ENCODE measurements around the gene LMAN1L.

The LMAN1L gene

DNA sequence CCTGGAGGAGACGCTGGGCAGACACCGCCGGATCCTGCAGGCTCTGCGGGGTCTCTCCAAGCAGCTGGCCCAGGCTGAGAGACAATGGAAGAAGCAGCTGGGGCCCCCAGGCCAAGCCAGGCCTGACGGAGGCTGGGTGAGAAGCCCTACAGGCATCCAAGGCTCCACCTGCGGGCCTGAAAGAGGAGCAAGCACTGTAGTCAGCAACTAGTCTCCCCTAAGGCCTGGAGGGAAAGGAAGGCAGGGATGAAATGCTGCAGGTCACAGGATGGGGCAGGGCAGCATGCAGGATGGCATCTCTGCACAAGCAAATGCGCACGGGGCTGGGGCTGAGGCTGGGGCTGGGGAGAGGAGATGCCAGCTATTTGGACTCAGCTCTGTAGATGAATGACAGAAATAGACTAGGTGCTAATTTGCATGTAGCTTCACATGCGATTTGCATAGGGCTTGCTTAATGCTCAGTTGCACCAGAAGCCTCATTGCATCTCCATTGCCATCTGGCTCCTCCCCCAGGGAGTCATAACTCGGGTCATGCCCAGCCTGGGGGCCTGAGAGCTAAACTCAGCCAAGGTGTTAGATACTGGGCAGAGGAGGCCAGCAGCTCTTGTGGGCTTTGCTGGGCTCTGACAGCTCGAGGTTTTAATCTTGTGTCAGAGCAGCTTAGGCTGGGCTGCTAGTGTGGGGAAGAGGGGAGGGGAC is 8.6 kb downstream of the LMAN1L start:
- Histone ChIP-seq H3K36me3 (replicated peaks in 1 of 2; ENCODE audit: control insufficient read depth in 2 of 2, insufficient read depth in 2 of 2, low read length in 2 of 2) (no peaks in the 10 kb centered on the region), H3K4me1 (ENCODE audit: control insufficient read depth in 2 of 2, insufficient read depth in 1 of 2, low read depth in 1 of 2, low read length in 2 of 2) (peaks cover 6 to 18% of the 10 kb centered on the region in 2 donors), H3K4ac (ENCODE audit: low read length) (no peak overlapping the region), H3K4me2 (ENCODE audit: insufficient read depth, low read length, poor library complexity, severe bottlenecking) (no peak overlapping the region), H2AFZ (ENCODE audit: low read length) (peak overlapping the region; percentile 42), H3K4me3 (ENCODE audit: low read length in 2 of 2) (no peak overlapping the region), H3K9ac (ENCODE audit: low read depth, low read length, poor library complexity) (peak overlapping the region; percentile 56), H3K23ac (ENCODE audit: low read depth, low read length, poor library complexity) (no peak overlapping the region), H3K9me3 (replicated peaks in 1 of 2; ENCODE audit: control insufficient read depth in 2 of 2, insufficient read depth in 1 of 2, low read depth in 1 of 2, low read length in 2 of 2) (no peaks in the 10 kb centered on the region), H2AK5ac (ENCODE audit: low read depth, low read length) (no peak overlapping the region), H4K91ac (ENCODE audit: low read depth, low read length, poor library complexity) (no peak overlapping the region), H3K27me3 (ENCODE audit: control insufficient read depth in 3 of 3, insufficient read depth in 3 of 3, low read depth in 1 of 3, low read length in 3 of 3) (peaks cover 0 to 71% (median 14%) of the 10 kb centered on the region in 3 experiments), H2BK15ac (ENCODE audit: low read length) (no peak overlapping the region), H3K14ac (ENCODE audit: low read length) (no peak overlapping the region), H4K8ac (ENCODE audit: low read depth, low read length) (no peak overlapping the region), H3K79me1 (ENCODE audit: low read depth, low read length) (no peaks in the 10 kb centered on the region), H2BK5ac (ENCODE audit: low read length) (no peak overlapping the region), H2BK120ac (ENCODE audit: low read depth, low read length) (no peak overlapping the region), H3K27ac (replicated peaks; ENCODE audit: low read length) (no peak overlapping the region), H2BK12ac (ENCODE audit: low read length) (no peak overlapping the region), H3K18ac (ENCODE audit: low read length) (peak overlapping the region; percentile 20)
- DNase-seq (ENCODE audit: low spot score), result no peak
- WGBS, 2 donors (ENCODE audit: extremely low coverage in 2 of 2, insufficient read length in 2 of 2, insufficient replicate concordance in 1 of 2), result no CpG with 5 or more reads among the region's 11 CpGs

DNA sequence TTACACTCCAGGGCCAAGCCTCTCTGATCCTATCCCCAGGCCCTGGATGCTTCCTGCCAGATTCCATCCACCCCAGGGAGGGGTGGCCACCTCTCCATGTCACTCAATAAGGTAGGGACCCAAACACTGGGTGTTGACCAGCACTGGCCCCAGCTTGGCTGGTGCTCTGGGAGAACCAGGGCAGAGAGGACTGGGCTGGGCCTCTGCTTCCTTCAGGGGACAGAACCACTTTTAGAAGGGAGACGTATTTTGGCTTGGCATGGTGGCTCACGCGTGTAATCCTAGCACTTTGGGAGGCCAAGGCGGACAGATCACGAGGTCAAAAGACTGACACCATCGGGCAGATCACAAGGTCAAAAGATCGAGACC is 9.1 kb downstream of the LMAN1L start:
- Histone ChIP-seq H3K27me3 (ENCODE audit: control insufficient read depth in 3 of 3, insufficient read depth in 3 of 3, low read depth in 1 of 3, low read length in 3 of 3) (peaks cover 0 to 75% (median 17%) of the 10 kb centered on the region in 3 experiments), H3K27ac (replicated peaks; ENCODE audit: low read length) (no peak overlapping the region), H2AK5ac (ENCODE audit: low read depth, low read length) (no peak overlapping the region), H3K4me1 (ENCODE audit: control insufficient read depth in 2 of 2, insufficient read depth in 1 of 2, low read depth in 1 of 2, low read length in 2 of 2) (peaks cover 6 to 19% of the 10 kb centered on the region in 2 donors), H3K9ac (ENCODE audit: low read depth, low read length, poor library complexity) (no peak overlapping the region), H4K8ac (ENCODE audit: low read depth, low read length) (no peak overlapping the region), H2BK120ac (ENCODE audit: low read depth, low read length) (no peak overlapping the region), H2AFZ (ENCODE audit: low read length) (no peak overlapping the region), H3K4me2 (ENCODE audit: insufficient read depth, low read length, poor library complexity, severe bottlenecking) (no peak overlapping the region), H3K23ac (ENCODE audit: low read depth, low read length, poor library complexity) (no peak overlapping the region), H4K91ac (ENCODE audit: low read depth, low read length, poor library complexity) (no peak overlapping the region), H3K9me3 (replicated peaks in 1 of 2; ENCODE audit: control insufficient read depth in 2 of 2, insufficient read depth in 1 of 2, low read depth in 1 of 2, low read length in 2 of 2) (no peaks in the 10 kb centered on the region), H2BK5ac (ENCODE audit: low read length) (no peak overlapping the region), H3K4ac (ENCODE audit: low read length) (no peak overlapping the region), H3K4me3 (ENCODE audit: low read length in 2 of 2) (no peak overlapping the region), H3K79me1 (ENCODE audit: low read depth, low read length) (no peaks in the 10 kb centered on the region), H2BK15ac (ENCODE audit: low read length) (no peak overlapping the region), H2BK12ac (ENCODE audit: low read length) (no peak overlapping the region), H3K18ac (ENCODE audit: low read length) (peak overlapping the region; percentile 44), H3K36me3 (replicated peaks in 1 of 2; ENCODE audit: control insufficient read depth in 2 of 2, insufficient read depth in 2 of 2, low read length in 2 of 2) (no peaks in the 10 kb centered on the region), H3K14ac (ENCODE audit: low read length) (no peak overlapping the region)
- WGBS, 2 donors (ENCODE audit: extremely low coverage in 2 of 2, insufficient read length in 2 of 2, insufficient replicate concordance in 1 of 2), result no CpG with 5 or more reads among the region's 7 CpGs
- DNase-seq (ENCODE audit: low spot score), result no peak

DNA sequence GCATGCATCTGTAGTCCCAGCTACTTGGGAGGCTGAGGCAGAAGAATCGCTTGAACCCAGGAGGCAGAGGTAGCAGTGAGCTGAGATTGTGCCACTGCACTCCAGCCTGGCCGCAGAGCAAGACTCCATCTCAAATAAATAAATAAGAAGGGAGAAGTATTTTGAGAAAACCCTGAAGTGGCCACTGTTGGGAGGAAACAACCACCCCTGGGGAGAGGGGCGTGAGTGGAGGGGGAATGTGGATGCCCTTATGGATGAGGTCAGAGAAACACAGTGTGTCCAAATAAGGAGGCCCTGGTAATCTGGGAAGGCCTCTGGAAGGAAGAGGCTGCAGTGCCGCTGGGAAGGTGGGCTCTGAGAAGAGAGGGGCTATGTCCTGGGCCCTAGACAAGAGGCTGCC is 9.6 kb downstream of the LMAN1L start:
- DNase-seq (ENCODE audit: low spot score), result no peak
- Histone ChIP-seq H3K4me2 (ENCODE audit: insufficient read depth, low read length, poor library complexity, severe bottlenecking) (no peak overlapping the region), H2BK120ac (ENCODE audit: low read depth, low read length) (no peak overlapping the region), H2AFZ (ENCODE audit: low read length) (no peak overlapping the region), H3K27ac (replicated peaks; ENCODE audit: low read length) (no peak overlapping the region), H3K27me3 (ENCODE audit: control insufficient read depth in 3 of 3, insufficient read depth in 3 of 3, low read depth in 1 of 3, low read length in 3 of 3) (peaks cover 0 to 80% (median 22%) of the 10 kb centered on the region in 3 experiments), H3K9me3 (replicated peaks in 1 of 2; ENCODE audit: control insufficient read depth in 2 of 2, insufficient read depth in 1 of 2, low read depth in 1 of 2, low read length in 2 of 2) (no peaks in the 10 kb centered on the region), H3K9ac (ENCODE audit: low read depth, low read length, poor library complexity) (no peak overlapping the region), H2BK5ac (ENCODE audit: low read length) (no peak overlapping the region), H2BK12ac (ENCODE audit: low read length) (no peak overlapping the region), H3K4me1 (ENCODE audit: control insufficient read depth in 2 of 2, insufficient read depth in 1 of 2, low read depth in 1 of 2, low read length in 2 of 2) (peaks cover 6 to 15% of the 10 kb centered on the region in 2 donors), H3K79me1 (ENCODE audit: low read depth, low read length) (no peaks in the 10 kb centered on the region), H2AK5ac (ENCODE audit: low read depth, low read length) (peak overlapping the region; percentile 6), H3K4ac (ENCODE audit: low read length) (no peak overlapping the region), H3K23ac (ENCODE audit: low read depth, low read length, poor library complexity) (no peak overlapping the region), H3K4me3 (ENCODE audit: low read length in 2 of 2) (no peak overlapping the region), H4K8ac (ENCODE audit: low read depth, low read length) (no peak overlapping the region), H3K36me3 (replicated peaks in 1 of 2; ENCODE audit: control insufficient read depth in 2 of 2, insufficient read depth in 2 of 2, low read length in 2 of 2) (no peaks in the 10 kb centered on the region), H2BK15ac (ENCODE audit: low read length) (no peak overlapping the region), H4K91ac (ENCODE audit: low read depth, low read length, poor library complexity) (no peak overlapping the region), H3K18ac (ENCODE audit: low read length) (no peak overlapping the region), H3K14ac (ENCODE audit: low read length) (no peak overlapping the region)
- WGBS, 2 donors (ENCODE audit: extremely low coverage in 2 of 2, insufficient read length in 2 of 2, insufficient replicate concordance in 1 of 2), result no CpG with 5 or more reads among the region's 4 CpGs

DNA sequence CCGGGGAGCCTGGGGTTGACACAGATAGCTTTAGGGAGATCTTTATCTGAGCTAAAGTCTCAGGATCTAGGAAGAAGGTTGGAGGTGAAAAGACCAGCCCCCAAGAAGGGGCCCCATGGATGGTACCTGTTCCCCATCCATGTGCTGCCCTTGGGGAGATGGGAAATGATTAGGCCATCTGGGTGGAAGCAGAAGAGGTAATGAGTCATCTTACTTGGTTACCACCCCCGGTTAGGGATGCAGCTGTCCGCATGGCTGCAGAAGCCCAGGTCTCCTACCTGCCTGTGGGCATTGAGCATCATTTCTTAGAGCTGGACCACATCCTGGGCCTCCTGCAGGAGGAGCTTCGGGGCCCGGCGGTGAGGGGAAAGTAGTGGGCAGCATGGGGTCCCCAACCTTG is 10.7 kb downstream of the LMAN1L start:
- H2BK15ac ChIP-seq (ENCODE audit: low read length), result no peak overlapping the region
- no peak overlapping the region for H2AK5ac ChIP-seq (ENCODE audit: low read depth, low read length)
- no peak overlapping the region for H3K27ac ChIP-seq (replicated peaks; ENCODE audit: low read length)
- H3K4me3 ChIP-seq (ENCODE audit: low read length in 2 of 2), result no peak overlapping the region
- no peaks in the 10 kb centered on the region for H3K79me1 ChIP-seq (ENCODE audit: low read depth, low read length)
- no peak overlapping the region for H3K14ac ChIP-seq (ENCODE audit: low read length)
- WGBS, 2 donors (ENCODE audit: extremely low coverage in 2 of 2, insufficient read length in 2 of 2, insufficient replicate concordance in 1 of 2), result no CpG with 5 or more reads among the region's 6 CpGs
- DNase-seq (ENCODE audit: low spot score), result no peak
- H3K18ac ChIP-seq (ENCODE audit: low read length), result no peak overlapping the region
- H4K91ac ChIP-seq (ENCODE audit: low read depth, low read length, poor library complexity), result no peak overlapping the region
- H3K4ac ChIP-seq (ENCODE audit: low read length), result no peak overlapping the region
- no peak overlapping the region for H2BK5ac ChIP-seq (ENCODE audit: low read length)
- no peak overlapping the region for H3K9ac ChIP-seq (ENCODE audit: low read depth, low read length, poor library complexity)
- H2BK120ac ChIP-seq (ENCODE audit: low read depth, low read length), result no peak overlapping the region
- H3K23ac ChIP-seq (ENCODE audit: low read depth, low read length, poor library complexity), result no peak overlapping the region
- no peaks in the 10 kb centered on the region for H3K36me3 ChIP-seq (replicated peaks in 1 of 2; ENCODE audit: control insufficient read depth in 2 of 2, insufficient read depth in 2 of 2, low read length in 2 of 2)
- no peak overlapping the region for H2BK12ac ChIP-seq (ENCODE audit: low read length)
- no peak overlapping the region for H4K8ac ChIP-seq (ENCODE audit: low read depth, low read length)
- H3K4me2 ChIP-seq (ENCODE audit: insufficient read depth, low read length, poor library complexity, severe bottlenecking), result no peak overlapping the region
- H2AFZ ChIP-seq (ENCODE audit: low read length), result no peak overlapping the region
- peaks cover 5 to 12% of the 10 kb centered on the region in 2 donors for H3K4me1 ChIP-seq (ENCODE audit: control insufficient read depth in 2 of 2, insufficient read depth in 1 of 2, low read depth in 1 of 2, low read length in 2 of 2)
- H3K9me3 ChIP-seq (replicated peaks in 1 of 2; ENCODE audit: control insufficient read depth in 2 of 2, insufficient read depth in 1 of 2, low read depth in 1 of 2, low read length in 2 of 2), result no peaks in the 10 kb centered on the region
- peaks cover 0 to 91% (median 28%) of the 10 kb centered on the region in 3 experiments for H3K27me3 ChIP-seq (ENCODE audit: control insufficient read depth in 3 of 3, insufficient read depth in 3 of 3, low read depth in 1 of 3, low read length in 3 of 3)
